ENCODE measurements around the gene ZNF396. TPM values are rescaled to one million over a fixed set of nuclear protein-coding genes. Genes with fewer than 3 reads are reported as not detected.

The ZNF396 gene
- total and polyA plus RNA-seq, 9 of the 15 experiments (the other 6 are each of a cell fraction or from before 2014, with no cell fraction given), result 0.73 to 2.3 (median 1.9) TPM

DNA sequence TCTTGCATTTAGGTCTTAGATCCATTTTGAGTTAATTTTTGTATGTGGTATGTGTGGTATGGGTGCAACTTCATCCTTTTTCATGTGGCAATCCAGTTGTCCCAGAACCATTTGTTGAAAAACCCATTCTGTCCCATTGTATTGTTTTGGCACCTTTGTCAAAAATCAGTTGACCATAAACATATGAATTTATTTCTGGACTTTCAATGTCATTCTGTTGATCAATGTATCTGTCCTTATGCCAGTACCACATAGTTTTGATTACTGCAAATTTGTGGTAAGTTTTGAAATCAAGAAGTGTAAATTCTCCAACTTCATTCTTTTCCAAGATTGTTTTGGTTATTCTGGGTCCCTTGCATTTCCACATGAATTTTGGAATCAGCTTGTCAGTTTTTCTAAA is 16.6 kb upstream of the ZNF396 start:
- Histone ChIP-seq H3K9me3 (replicated peaks; ENCODE audit: control insufficient read depth, insufficient read depth, low read depth, low read length) (no peaks in the 10 kb centered on the region), H3K36me3 (ENCODE audit: control insufficient read depth, insufficient read depth, low read length) (no peaks in the 10 kb centered on the region), H3K79me2 (ENCODE audit: control insufficient read depth, insufficient read depth, low read length) (no peaks in the 10 kb centered on the region), H4K20me1 (replicated peaks; ENCODE audit: control insufficient read depth, insufficient read depth, low read length) (no peaks in the 10 kb centered on the region), H3K9ac (ENCODE audit: insufficient read depth in 1 of 2, low read depth in 2 of 2, low read length in 2 of 2) (no peak overlapping the region), H2AFZ (ENCODE audit: low read depth, low read length) (no peak overlapping the region), H3K27me3 (ENCODE audit: control insufficient read depth in 2 of 2, insufficient read depth in 2 of 2, low read length in 2 of 2) (peaks cover 4% of the 10 kb centered on the region in 2 experiments; a peak in 3 of 5 replicates), H3K9me1 (ENCODE audit: control insufficient read depth, insufficient read depth, low read length) (no peaks in the 10 kb centered on the region), H3K4me2 (ENCODE audit: insufficient read depth, low read length) (no peak overlapping the region), H3K4me1 (replicated peaks in 1 of 2; ENCODE audit: control insufficient read depth in 2 of 2, insufficient read depth in 2 of 2, low read length in 2 of 2) (no peaks in the 10 kb centered on the region), H3K4me3 (no peak overlapping the region), H3K27ac (ENCODE audit: extremely low read depth, low read depth, low read length) (no peak overlapping the region)
- in situ Hi-C loops (cut with MboI) (loop anchor here (10.0 kb wide), 1 partner anchor 361 kb away; no protein-coding TSS in a partner anchor), intact Hi-C loops (cut with micrococcal nuclease) (no loop called here)
- DNase-seq (ENCODE audit: extremely low read depth in 1 of 4, low spot score in 3 of 4) (no peak), FAIRE-seq (no peak), ATAC-seq (no peak)
- POLR2A ChIA-PET, result interaction anchor here (1.2 kb wide), 1 partner anchor 10 kb away, joined by 3 read pairs; no protein-coding TSS in a partner anchor
- CTCF ChIA-PET (ENCODE audit: low intra/inter-chr PET ratio), result no interaction called here
- BruUV-seq (replicated peaks), result no TSS peak
- TF ChIP-seq RBBP5 (IDR thresholded peaks at IDR 0.05; ENCODE audit: borderline replicate concordance, insufficient read depth, low read length, poor library complexity, severe bottlenecking) (no peak), IFI16 (CRISPR knock-in tag; IDR thresholded peaks at IDR 0.05) (no peak), ZNF778 (CRISPR knock-in tag; IDR thresholded peaks at IDR 0.05) (no peak), ZFP36 (IDR thresholded peaks at IDR 0.05; ENCODE audit: low read depth, low read length, partially characterized antibody) (no peak), PTTG1 (tag; IDR thresholded peaks at IDR 0.05; ENCODE audit: low read depth) (no peak), ELF2 (CRISPR knock-in tag; IDR thresholded peaks at IDR 0.05) (no peak), NFYB (IDR thresholded peaks at IDR 0.05; ENCODE audit: extremely low read depth, insufficient read length) (no peak), GATAD2A (IDR thresholded peaks at IDR 0.05) (no peak), RBM34 (IDR thresholded peaks at IDR 0.05; ENCODE audit: borderline replicate concordance, insufficient read depth, low read length) (no peak), CBX8 (IDR thresholded peaks at IDR 0.05; ENCODE audit: borderline replicate concordance, extremely low read depth, low read depth, low read length, poor library complexity, severe bottlenecking) (no peak)
- TF ChIP-seq, protein P1, sequence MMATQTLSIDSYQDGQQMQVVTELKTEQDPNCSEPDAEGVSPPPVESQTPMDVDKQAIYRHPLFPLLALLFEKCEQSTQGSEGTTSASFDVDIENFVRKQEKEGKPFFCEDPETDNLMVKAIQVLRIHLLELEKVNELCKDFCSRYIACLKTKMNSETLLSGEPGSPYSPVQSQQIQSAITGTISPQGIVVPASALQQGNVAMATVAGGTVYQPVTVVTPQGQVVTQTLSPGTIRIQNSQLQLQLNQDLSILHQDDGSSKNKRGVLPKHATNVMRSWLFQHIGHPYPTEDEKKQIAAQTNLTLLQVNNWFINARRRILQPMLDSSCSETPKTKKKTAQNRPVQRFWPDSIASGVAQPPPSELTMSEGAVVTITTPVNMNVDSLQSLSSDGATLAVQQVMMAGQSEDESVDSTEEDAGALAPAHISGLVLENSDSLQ (IDR thresholded peaks at IDR 0.05), result no peak
- TF ChIP-seq, protein P2, sequence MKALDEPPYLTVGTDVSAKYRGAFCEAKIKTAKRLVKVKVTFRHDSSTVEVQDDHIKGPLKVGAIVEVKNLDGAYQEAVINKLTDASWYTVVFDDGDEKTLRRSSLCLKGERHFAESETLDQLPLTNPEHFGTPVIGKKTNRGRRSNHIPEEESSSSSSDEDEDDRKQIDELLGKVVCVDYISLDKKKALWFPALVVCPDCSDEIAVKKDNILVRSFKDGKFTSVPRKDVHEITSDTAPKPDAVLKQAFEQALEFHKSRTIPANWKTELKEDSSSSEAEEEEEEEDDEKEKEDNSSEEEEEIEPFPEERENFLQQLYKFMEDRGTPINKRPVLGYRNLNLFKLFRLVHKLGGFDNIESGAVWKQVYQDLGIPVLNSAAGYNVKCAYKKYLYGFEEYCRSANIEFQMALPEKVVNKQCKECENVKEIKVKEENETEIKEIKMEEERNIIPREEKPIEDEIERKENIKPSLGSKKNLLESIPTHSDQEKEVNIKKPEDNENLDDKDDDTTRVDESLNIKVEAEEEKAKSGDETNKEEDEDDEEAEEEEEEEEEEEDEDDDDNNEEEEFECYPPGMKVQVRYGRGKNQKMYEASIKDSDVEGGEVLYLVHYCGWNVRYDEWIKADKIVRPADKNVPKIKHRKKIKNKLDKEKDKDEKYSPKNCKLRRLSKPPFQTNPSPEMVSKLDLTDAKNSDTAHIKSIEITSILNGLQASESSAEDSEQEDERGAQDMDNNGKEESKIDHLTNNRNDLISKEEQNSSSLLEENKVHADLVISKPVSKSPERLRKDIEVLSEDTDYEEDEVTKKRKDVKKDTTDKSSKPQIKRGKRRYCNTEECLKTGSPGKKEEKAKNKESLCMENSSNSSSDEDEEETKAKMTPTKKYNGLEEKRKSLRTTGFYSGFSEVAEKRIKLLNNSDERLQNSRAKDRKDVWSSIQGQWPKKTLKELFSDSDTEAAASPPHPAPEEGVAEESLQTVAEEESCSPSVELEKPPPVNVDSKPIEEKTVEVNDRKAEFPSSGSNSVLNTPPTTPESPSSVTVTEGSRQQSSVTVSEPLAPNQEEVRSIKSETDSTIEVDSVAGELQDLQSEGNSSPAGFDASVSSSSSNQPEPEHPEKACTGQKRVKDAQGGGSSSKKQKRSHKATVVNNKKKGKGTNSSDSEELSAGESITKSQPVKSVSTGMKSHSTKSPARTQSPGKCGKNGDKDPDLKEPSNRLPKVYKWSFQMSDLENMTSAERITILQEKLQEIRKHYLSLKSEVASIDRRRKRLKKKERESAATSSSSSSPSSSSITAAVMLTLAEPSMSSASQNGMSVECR (CRISPR knock-in tag; IDR thresholded peaks at IDR 0.05), result no peak
- TF ChIP-seq, protein P3, sequence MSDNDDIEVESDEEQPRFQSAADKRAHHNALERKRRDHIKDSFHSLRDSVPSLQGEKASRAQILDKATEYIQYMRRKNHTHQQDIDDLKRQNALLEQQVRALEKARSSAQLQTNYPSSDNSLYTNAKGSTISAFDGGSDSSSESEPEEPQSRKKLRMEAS (CRISPR knock-in tag; IDR thresholded peaks at IDR 0.05), result no peak

All from K562 (cell line).